GM12892 (cell line): ENCODE data around the gene CPAMD8.

ENCODE experiments used
- POLR2A ChIP-seq: IDR thresholded peaks from 2 replicates; pipeline ENCODE4 v1.6.1; 2011; ENCODE audit warnings: low read depth, low read length, control low read depth
- POLR2AphosphoS5 ChIP-seq: IDR thresholded peaks from 2 replicates; pipeline ENCODE4 v1.6.1; 2011; ENCODE audit warnings: low read depth, low read length, control low read depth
- TAF1 ChIP-seq: IDR thresholded peaks from 2 replicates; pipeline ENCODE4 v1.6.1; 2011; ENCODE audit warnings: low read depth, mild to moderate bottlenecking, control low read depth, low read length, borderline replicate concordance

- TF ChIP-seq POLR2A (no peak), POLR2AphosphoS5 (no peak), TAF1 (no peak)
Observed at GRCh38 chr19:16917401-16917800, 109.2 kb downstream of the CPAMD8 start.
